ENCODE results near the gene RTF2.
"Not testable (repeated sequence)": the region's sequence is repeated elsewhere in the genome, so short reads cannot be mapped to it uniquely, and the experiment has no call there.

The RTF2 gene

DNA sequence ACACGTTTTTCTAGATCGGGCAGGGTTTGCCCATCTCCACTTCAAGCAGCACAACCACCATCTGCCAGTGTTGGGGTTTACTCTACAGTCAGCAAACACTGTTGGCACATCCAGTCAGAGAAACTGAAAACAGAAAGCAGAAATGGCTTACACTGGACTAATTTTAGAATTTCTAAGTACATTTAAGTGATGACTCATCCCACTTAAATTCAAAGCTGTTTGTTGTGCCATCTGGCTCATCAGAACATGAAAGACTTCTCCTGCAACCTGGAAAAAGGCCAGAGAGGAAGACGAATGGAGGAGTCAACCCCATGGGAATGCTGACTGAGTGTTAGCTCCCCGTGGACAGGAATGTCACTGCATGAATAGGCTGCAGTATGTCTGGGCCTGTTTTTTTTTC, 86.4 kb downstream of the RTF2 start:
- DNase-seq, result peak; percentile 63

DNA sequence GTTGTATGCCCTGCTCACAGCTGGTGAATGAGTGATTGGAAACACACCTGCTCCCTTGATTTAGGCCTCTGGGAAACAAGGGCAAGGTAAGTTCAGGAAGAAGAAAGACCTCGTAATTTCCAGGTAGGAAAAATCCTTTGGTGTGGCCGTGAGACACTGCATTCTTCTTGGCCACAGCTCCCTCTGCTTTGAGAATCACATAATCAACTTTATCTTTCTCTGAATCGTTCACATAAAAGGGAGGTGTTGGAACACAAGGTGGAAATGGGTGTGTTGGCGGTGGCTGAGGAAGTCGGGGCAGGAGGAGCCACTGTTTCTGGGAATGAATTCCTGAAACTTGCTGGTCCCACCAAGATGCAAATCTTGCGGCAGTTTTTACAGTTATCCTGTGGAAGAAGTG, 90.5 kb downstream of the RTF2 start:
- no peak for DNase-seq

DNA sequence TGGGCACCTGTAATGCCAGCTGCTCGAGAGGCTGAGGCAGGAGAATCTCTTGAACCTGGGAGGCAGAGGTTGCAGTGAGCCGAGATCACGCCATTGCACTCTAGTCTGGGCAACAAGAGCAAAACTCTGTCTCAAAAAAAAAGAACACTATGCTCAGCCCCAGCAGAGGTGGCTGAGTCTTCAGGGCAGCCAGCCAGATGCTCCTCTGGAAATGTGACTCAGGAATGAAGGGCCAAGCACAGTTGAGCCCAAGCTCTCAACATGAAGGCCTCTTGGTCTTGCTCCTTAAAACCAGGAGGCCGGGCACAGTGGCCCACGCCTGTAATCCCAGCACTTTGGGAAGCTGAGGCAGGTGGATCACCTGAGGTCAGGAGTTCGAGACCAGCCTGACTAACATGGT, 96.1 kb downstream of the RTF2 start:
- DNase-seq, result not testable (repeated sequence)

DNA sequence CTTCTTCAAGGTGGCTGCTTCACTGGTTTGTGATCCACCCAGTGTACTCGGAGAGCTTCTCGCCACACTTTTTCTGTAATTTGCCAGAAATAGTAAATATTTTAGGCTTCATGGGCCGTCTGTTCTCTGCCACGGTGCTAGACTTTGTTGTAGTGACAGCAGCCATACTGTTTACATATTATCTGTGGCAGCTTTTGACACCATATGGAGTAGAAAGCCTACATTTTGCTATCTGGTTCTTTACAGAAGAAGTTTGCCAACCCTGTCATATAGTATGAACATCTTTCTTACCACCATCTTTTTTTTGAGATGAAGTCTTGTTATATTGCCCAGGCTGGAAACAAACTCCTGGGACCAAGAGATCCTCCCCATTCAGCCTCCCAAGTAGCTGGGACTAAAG, 97.1 kb downstream of the RTF2 start:
- DNase-seq, result no peak

DNA sequence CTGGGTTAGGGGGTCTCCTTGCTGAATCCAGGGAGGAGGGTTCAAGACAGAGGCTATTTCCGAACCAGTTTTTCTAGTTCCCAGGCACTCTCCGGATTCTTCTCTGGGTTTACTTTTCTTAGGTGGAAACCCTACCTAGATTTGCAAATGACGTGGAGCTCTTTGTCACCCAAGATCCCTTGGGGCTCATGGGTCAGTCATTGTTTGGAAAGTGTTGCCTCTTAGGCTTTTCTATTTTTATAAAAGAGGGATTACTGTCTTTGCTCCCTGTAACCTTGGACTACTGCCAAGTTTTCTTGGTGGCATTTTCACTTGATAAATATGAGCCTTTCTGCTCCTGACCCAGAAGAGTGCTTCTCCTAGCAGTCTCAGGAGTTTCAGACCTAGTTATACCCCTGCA, 98.2 kb downstream of the RTF2 start:
- no peak for DNase-seq
